ENCODE data around the gene LIPI. TPM values are rescaled to one million over a fixed set of nuclear protein-coding genes. Genes with fewer than 3 reads are reported as not detected.

Gene LIPI
- total and polyA plus RNA-seq, 10 of the 15 experiments (the other 5 are each of a cell fraction or from before 2014, with no cell fraction given) = 0.05 to 0.32 (median 0.10) TPM; not detected in 5

DNA sequence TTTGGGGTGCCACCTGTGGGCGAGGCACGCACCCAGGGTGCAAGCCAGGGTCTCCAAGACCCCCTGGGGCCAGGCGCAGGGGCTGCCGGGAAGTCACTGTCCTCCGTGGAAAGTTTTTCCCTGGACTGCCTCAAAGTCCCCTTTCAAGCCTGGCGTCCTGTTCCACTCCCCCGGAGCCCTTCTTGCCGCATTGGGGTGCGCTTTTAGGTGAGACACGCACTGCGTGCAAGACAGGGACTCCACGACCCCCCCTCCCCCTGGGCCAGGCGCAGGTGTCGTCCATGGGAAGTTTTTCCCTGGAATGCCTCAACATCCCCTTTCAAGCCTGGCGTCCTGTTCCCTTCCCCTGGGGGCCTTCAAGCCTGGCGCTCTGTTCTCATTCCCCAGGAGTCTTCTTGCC lies 137.1 kb downstream of the LIPI start (continued):
- TF ChIP-seq SPI1 (IDR thresholded peaks at IDR 0.05; ENCODE audit: borderline replicate concordance, insufficient read depth, low read depth, low read length) = no peak
- TF ChIP-seq KLF5 (IDR thresholded peaks at IDR 0.05; ENCODE audit: partially characterized antibody) = no peak
- no peak for TF ChIP-seq CEBPB (IDR thresholded peaks at IDR 0.05; ENCODE audit: borderline replicate concordance in 1 of 2, low read depth in 2 of 2, low read length in 2 of 2)
- no peak for TF ChIP-seq BHLHE40 (IDR thresholded peaks at IDR 0.05; ENCODE audit: borderline replicate concordance in 1 of 2, low read depth in 2 of 2, low read length in 1 of 2)
- TF ChIP-seq POU2F2 (IDR thresholded peaks at IDR 0.05; ENCODE audit: borderline replicate concordance, low read depth, low read length) = no peak
- no peak for TF ChIP-seq FOS (IDR thresholded peaks at IDR 0.05; ENCODE audit: borderline replicate concordance, extremely low read depth, insufficient read length)

DNA sequence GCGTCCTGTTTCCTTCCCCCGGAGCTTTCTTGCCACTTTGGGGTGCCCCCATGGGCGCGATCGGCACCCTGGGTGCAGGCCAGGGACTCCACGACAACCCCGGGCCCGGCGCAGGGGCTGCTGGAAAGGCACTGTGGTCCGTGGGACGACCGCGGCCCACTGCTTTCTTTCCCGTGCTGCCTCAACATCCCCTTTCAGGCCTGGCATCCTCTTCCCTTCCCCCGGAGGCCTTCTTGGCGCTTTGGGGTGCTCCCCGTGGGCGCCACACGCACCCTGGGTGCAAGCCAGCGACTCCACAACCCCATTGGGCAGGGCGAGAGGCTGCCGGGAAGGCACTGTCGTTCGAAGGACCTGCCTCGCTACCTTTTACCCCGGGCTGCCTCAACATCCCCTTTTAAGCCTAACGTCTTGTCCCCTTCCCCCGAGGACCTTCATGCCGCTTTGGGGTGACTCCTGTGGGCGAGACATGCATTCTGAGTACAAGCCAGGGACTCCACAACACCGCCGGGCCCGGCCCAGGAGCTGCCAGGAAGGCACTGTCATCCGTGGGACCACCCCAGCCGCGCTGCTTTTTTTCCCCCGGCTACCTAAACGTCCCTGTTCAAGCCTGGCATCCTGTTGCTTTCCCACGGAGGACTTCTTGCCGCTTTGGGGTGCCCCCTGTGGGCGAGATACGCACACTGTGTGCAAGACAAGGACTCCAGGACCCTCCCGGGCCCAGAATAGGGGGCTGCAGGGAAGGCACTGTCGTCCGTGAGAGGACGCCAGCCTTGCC lies 137.8 kb downstream of the LIPI start:
- ATAC-seq (no peak), FAIRE-seq (no peak), DNase-seq (ENCODE audit: low read depth, low spot score) (no peak)
- ChIA-PET POLR2A (no interaction called here), SMC1A (ENCODE audit: uncharacterized antibody, unreplicated experiment) (no interaction called here), RAD21 (ENCODE audit: unreplicated experiment) (no interaction called here), CTCF (no interaction called here)
- H3K4me2 ChIP-seq (ENCODE audit: control insufficient read depth, insufficient read depth) = no peak overlapping the region
- H2AFZ ChIP-seq (ENCODE audit: control insufficient read depth, low read depth, low read length) = no peak overlapping the region
- H3K36me3 ChIP-seq (ENCODE audit: control insufficient read depth in 2 of 2, insufficient read depth in 2 of 2, low read length in 1 of 2) = peaks cover 0 to 4% of the 10 kb centered on the region in 2 experiments; a peak in 3 of 4 replicates
- H3K79me2 ChIP-seq (ENCODE audit: control insufficient read depth, insufficient read depth, low read length) = no peaks in the 10 kb centered on the region
- intact Hi-C loops (cut with micrococcal nuclease; ENCODE audit: unreplicated experiment) (no loop called here), in situ Hi-C loops (cut with MboI) (no loop called here)
- no TSS peak for BruUV-seq (replicated peaks)
- no peak overlapping the region for H3K9ac ChIP-seq (ENCODE audit: control insufficient read depth, insufficient read depth, low read length)
- 97% methylated on average over 34 of the region's 46 CpGs for WGBS (ENCODE audit: insufficient coverage, insufficient replicate concordance, low lambda C conversion rate, missing lambda C conversion rate)
- H3K4me3 ChIP-seq = no peak overlapping the region
- no peaks in the 10 kb centered on the region for H4K20me1 ChIP-seq (ENCODE audit: control insufficient read depth, insufficient read depth)
- no peak overlapping the region for H3K27ac ChIP-seq (ENCODE audit: control insufficient read depth, insufficient read depth)
- no peaks in the 10 kb centered on the region for H3K27me3 ChIP-seq (replicated peaks in 1 of 2; ENCODE audit: control insufficient read depth in 2 of 2, insufficient read depth in 2 of 2, low read length in 1 of 2)
- H3K9me3 ChIP-seq (replicated peaks; ENCODE audit: control insufficient read depth, insufficient read depth, low read length) = peaks cover 5% of the 10 kb centered on the region; the same call in 1 of the 3 replicates
- no peaks in the 10 kb centered on the region for H3K4me1 ChIP-seq (ENCODE audit: control insufficient read depth, insufficient read depth, low read length)
- TF ChIP-seq BACH1 (IDR thresholded peaks at IDR 0.05; ENCODE audit: borderline replicate concordance) (no peak), CREB1 (IDR thresholded peaks at IDR 0.05; ENCODE audit: low read depth) (no peak), ZSCAN29 (IDR thresholded peaks at IDR 0.05) (no peak), ZNF274 (IDR thresholded peaks at IDR 0.05; ENCODE audit: insufficient read depth, insufficient read length) (no peak), IKZF1 (conservative IDR thresholded peaks at IDR 0.05) (no peak), FOS (IDR thresholded peaks at IDR 0.05; ENCODE audit: borderline replicate concordance, extremely low read depth, insufficient read length) (no peak), ASH2L (IDR thresholded peaks at IDR 0.05; ENCODE audit: borderline replicate concordance, low read depth) (no peak), KDM1A (IDR thresholded peaks at IDR 0.05; ENCODE audit: borderline replicate concordance) (no peak), NR2C2 (IDR thresholded peaks at IDR 0.05; ENCODE audit: borderline replicate concordance, control insufficient read depth, insufficient read length, low read depth) (no peak), SMAD5 (IDR thresholded peaks at IDR 0.05; ENCODE audit: low read depth) (no peak), WRNIP1 (IDR thresholded peaks at IDR 0.05; ENCODE audit: borderline replicate concordance, low read depth, low read length) (no peak), BMI1 (IDR thresholded peaks at IDR 0.05; ENCODE audit: borderline replicate concordance) (no peak), STAT1 (conservative IDR thresholded peaks at IDR 0.05) (no peak), CBX5 (IDR thresholded peaks at IDR 0.05; ENCODE audit: low read depth) (no peak), NFYB (IDR thresholded peaks at IDR 0.05; ENCODE audit: insufficient read depth, low read depth, low read length) (no peak)
- TF ChIP-seq, protein P1, sequence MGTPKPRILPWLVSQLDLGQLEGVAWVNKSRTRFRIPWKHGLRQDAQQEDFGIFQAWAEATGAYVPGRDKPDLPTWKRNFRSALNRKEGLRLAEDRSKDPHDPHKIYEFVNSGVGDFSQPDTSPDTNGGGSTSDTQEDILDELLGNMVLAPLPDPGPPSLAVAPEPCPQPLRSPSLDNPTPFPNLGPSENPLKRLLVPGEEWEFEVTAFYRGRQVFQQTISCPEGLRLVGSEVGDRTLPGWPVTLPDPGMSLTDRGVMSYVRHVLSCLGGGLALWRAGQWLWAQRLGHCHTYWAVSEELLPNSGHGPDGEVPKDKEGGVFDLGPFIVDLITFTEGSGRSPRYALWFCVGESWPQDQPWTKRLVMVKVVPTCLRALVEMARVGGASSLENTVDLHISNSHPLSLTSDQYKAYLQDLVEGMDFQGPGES (IDR thresholded peaks at IDR 0.05) = no peak
- TF ChIP-seq, protein P2, sequence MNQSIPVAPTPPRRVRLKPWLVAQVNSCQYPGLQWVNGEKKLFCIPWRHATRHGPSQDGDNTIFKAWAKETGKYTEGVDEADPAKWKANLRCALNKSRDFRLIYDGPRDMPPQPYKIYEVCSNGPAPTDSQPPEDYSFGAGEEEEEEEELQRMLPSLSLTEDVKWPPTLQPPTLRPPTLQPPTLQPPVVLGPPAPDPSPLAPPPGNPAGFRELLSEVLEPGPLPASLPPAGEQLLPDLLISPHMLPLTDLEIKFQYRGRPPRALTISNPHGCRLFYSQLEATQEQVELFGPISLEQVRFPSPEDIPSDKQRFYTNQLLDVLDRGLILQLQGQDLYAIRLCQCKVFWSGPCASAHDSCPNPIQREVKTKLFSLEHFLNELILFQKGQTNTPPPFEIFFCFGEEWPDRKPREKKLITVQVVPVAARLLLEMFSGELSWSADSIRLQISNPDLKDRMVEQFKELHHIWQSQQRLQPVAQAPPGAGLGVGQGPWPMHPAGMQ (IDR thresholded peaks at IDR 0.05; ENCODE audit: borderline replicate concordance) = no peak
